GM12878 (cell line): ENCODE results near the gene TPT1.

Source experiments
- CTCF ChIP-seq, 3 experiments: IDR thresholded peaks in 2 of 3; conservative IDR thresholded peaks in 1 of 3; 2 replicates each; pipeline ENCODE4 v1.5.1; 2011; ENCODE audit warnings: low read depth in 3 of 3, low read length in 3 of 3, mild to moderate bottlenecking in 3 of 3, control low read depth in 2 of 3, moderate library complexity in 2 of 3, inconsistent platforms in 1 of 3, mixed read lengths in 1 of 3; ENCODE audit not compliant: control insufficient read depth in 2 of 3, insufficient read depth in 1 of 3; ENCODE audit errors: extremely low read depth in 1 of 3
- SMAD1 ChIP-seq: fragments of 450-650 bp; IDR thresholded peaks from 2 replicates; pipeline ENCODE4 v1.6.1; 2018; ENCODE audit warnings: mild to moderate bottlenecking, low read depth; ENCODE audit not compliant: partially characterized antibody
- ZNF274 ChIP-seq: IDR thresholded peaks from one replicate; pipeline ENCODE4 v1.8.0; 2011; ENCODE audit not compliant: insufficient read length, insufficient read depth

- TF ChIP-seq SMAD1 (no peak), ZNF274 (no peak), CTCF (IDR thresholded peaks at IDR 0.05 in 2 of 3, conservative IDR thresholded peaks at IDR 0.05 in 1 of 3; ENCODE audit: control insufficient read depth in 2 of 3, extremely low read depth in 1 of 3, insufficient read depth in 1 of 3, low read depth in 3 of 3, low read length in 3 of 3) (no peak)
Measured at GRCh38 chr13:45356966-45357672, 16.1 kb upstream of the TPT1 start.
